Neural progenitor cell (in vitro differentiated cells): ENCODE data around the gene EFNB2. TPM values are rescaled to one million over a fixed set of nuclear protein-coding genes. Genes with fewer than 3 reads are reported as not detected.

Experiments
- DNase-seq: peaks from one replicate; pipeline ENCODE4 v3.0.0-alpha.2; 2016; ENCODE audit warnings: low spot score
- H2AFZ ChIP-seq: fragments of 200-600 bp; sonication (generic); replicated peaks from 2 replicates; pipeline ENCODE4 v1.6.1; 2016; ENCODE audit warnings: antibody characterized with exemption
- H3F3A ChIP-seq: fragments of 200-600 bp; sonication (generic); 2 replicates; pipeline ENCODE4 v1.6.1; 2016; ENCODE audit warnings: antibody characterized with exemption, low read depth
- H3K27ac ChIP-seq: fragments of 200-600 bp; sonication (generic); 2 replicates; pipeline ENCODE4 v1.5.1; 2016; ENCODE audit warnings: mild to moderate bottlenecking
- H3K27me3 ChIP-seq: fragments of 200-600 bp; sonication (generic); 2 replicates; pipeline ENCODE4 v1.6.1; 2016; ENCODE audit warnings: mild to moderate bottlenecking, moderate library complexity
- H3K36me3 ChIP-seq: fragments of 200-600 bp; sonication (generic); 2 replicates; pipeline ENCODE4 v1.5.1; 2016
- H3K4me1 ChIP-seq: fragments of 200-600 bp; sonication (generic); 2 replicates; pipeline ENCODE4 v1.6.1; 2016; ENCODE audit warnings: mixed run types
- H3K4me2 ChIP-seq: fragments of 200-600 bp; sonication (generic); 2 replicates; pipeline ENCODE4 v1.6.1; 2016
- H3K4me3 ChIP-seq: fragments of 200-600 bp; sonication (generic); 2 replicates; pipeline ENCODE4 v1.5.1; 2016
- H3K79me2 ChIP-seq: fragments of 200-600 bp; sonication (generic); 2 replicates; pipeline ENCODE4 v1.6.1; 2016; ENCODE audit warnings: low read depth
- H3K9ac ChIP-seq: fragments of 200-600 bp; sonication (generic); 2 replicates; pipeline ENCODE4 v1.6.1; 2016
- H3K9me3 ChIP-seq: fragments of 200-600 bp; sonication (generic); 2 replicates; pipeline ENCODE4 v1.5.1; 2016; ENCODE audit warnings: low read depth
- H4K20me1 ChIP-seq: fragments of 200-600 bp; sonication (generic); 2 replicates; pipeline ENCODE4 v1.6.1; 2016; ENCODE audit warnings: low read depth
- H3K27ac Mint-ChIP-seq: 3 replicates; pipeline ENCODE4 v1.8.0; 2021; ENCODE audit warnings: mixed read lengths
- H3K27me3 Mint-ChIP-seq: 2 replicates; pipeline ENCODE4 v1.8.0; 2022; ENCODE audit warnings: low read depth, mild to moderate bottlenecking, inconsistent platforms, moderate library complexity, mixed read lengths; ENCODE audit not compliant: insufficient read depth
- H3K36me3 Mint-ChIP-seq: 3 replicates; pipeline ENCODE4 v1.8.0; 2021; ENCODE audit warnings: mixed read lengths
- H3K4me1 Mint-ChIP-seq: 3 replicates; pipeline ENCODE4 v1.8.0; 2021; ENCODE audit warnings: mixed read lengths
- H3K4me3 Mint-ChIP-seq: 3 replicates; pipeline ENCODE4 v1.8.0; 2021; ENCODE audit warnings: mild to moderate bottlenecking, moderate library complexity, mixed read lengths
- H3K9me3 Mint-ChIP-seq: 3 replicates; pipeline ENCODE4 v1.8.0; 2020; ENCODE audit warnings: mixed read lengths
- CTCF ChIP-seq: fragments of 200-600 bp; sonication (generic); IDR thresholded peaks from 2 replicates; pipeline ENCODE4 v1.5.1; 2017; ENCODE audit warnings: antibody characterized with exemption, mild to moderate bottlenecking
- EZH2 ChIP-seq: fragments of 200-600 bp; sonication (generic); IDR thresholded peaks from 2 replicates; pipeline ENCODE4 v1.6.1; 2017; ENCODE audit warnings: antibody characterized with exemption, mild to moderate bottlenecking, moderate library complexity
- EZH2phosphoT487 ChIP-seq: fragments of 200-600 bp; sonication (generic); IDR thresholded peaks from 2 replicates; pipeline ENCODE4 v1.6.1; 2017; ENCODE audit warnings: antibody characterized with exemption
- total RNA-seq: library from RNA; depleted of rRNA; stranded (reverse); fragments of >200 nt; gene quantifications from 2 replicates; pipeline ENCODE4 v1.2.3, GENCODE V29; 2015; ENCODE audit warnings: low replicate concordance

The EFNB2 gene
- total RNA-seq, 1 donor from 2014 or later = 101 TPM

DNA sequence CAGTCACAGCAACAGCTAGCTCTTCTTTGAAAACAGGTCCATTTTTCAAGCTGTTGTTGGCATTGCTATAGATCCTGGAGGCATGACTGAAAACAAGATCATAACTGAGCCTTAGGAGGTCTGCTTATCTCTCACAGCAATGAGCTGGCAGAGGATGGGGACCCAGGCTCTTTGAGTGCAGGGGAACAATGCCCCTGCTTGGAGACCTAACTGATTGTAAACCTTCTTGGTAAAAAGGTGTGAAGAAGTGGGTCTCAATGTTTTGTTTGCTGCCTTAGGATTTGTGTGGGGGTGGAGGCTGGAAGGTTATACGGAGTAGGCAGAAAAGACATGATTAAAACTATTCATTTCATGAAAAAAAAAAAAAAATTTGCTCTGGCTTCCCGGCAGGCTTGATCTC, 94.6 kb downstream of the EFNB2 start:
- TF ChIP-seq EZH2 (no peak), CTCF (no peak), EZH2phosphoT487 (no peak)
- Mint-ChIP-seq H3K4me1 (peaks cover 58% of the 10 kb centered on the region), H3K27ac (peak overlapping the region; percentile 92), H3K4me3 (peak overlapping the region; percentile 74), H3K36me3 (no peaks in the 10 kb centered on the region), H3K27me3 (peaks cover 9% of the 10 kb centered on the region), H3K9me3 (peaks cover 6% of the 10 kb centered on the region)
- H3F3A ChIP-seq = no peaks in the 10 kb centered on the region
- no peak overlapping the region for H3K27ac ChIP-seq
- H3K79me2 ChIP-seq = no peaks in the 10 kb centered on the region
- H2AFZ ChIP-seq = peak overlapping the region; percentile 14
- no peaks in the 10 kb centered on the region for H3K36me3 ChIP-seq
- peaks cover 19% of the 10 kb centered on the region for H3K4me1 ChIP-seq
- H3K9ac ChIP-seq = no peak overlapping the region
- no peaks in the 10 kb centered on the region for H3K9me3 ChIP-seq
- H4K20me1 ChIP-seq = no peaks in the 10 kb centered on the region
- H3K4me2 ChIP-seq = peak overlapping the region; percentile 28
- H3K27me3 ChIP-seq = no peaks in the 10 kb centered on the region
- peak; percentile 13 for DNase-seq
- no peak overlapping the region for H3K4me3 ChIP-seq

Other genes starting within 250 kb of the EFNB2 start
- gene ARGLU1, start 32.5 kb upstream of the EFNB2 start, total RNA-seq = 371 and 467 TPM in 2 replicates